ENCODE measurements around the gene ADIRF. TPM values are rescaled to one million over a fixed set of nuclear protein-coding genes. Genes with fewer than 3 reads are reported as not detected.
"Not testable (repeated sequence)": the region's sequence is repeated elsewhere in the genome, so short reads cannot be mapped to it uniquely, and the experiment has no call there.

The ADIRF gene
- total RNA-seq, 2 donors from 2014 or later = 113 to 115 TPM

DNA sequence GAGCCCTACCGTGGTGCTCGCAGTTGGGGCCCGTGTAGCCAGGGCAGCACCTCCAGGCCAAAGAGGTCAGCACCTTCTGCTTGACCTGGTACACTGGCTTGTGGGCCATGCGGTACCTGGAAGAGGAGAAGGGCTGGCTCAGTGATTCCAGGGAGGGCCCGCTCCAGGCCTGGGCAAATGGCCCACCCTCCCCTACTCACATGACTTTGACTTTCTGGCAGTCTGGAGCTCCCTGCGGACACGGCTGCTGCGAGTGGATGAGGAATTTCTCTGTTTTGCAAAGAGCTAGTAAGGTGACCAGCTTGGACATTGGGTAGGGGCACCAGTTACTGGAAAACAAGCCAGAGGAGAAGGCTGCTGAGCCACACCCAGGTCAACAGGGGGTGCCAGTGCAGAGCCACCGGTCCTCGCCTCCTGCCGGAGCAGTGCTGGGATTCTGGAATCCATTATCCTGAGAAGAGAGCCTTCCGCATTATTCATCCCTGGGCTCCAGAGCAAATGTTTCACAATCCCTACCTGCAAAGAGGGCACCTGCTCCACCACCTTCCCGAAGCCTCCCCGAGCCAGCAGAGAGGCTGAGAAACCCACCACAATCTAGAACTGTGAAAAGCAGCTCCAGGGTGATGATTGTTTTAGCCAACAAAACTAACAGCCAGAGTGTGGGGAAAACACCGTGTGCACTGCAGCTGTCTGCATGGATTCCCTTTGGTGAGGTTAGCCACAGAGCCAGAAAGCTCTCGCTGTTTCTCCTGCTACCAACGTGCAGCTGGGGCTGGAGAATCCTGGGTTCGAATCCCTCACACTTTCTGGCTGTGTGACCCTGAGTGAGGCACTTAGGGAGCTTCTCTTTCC, 22.7 kb upstream of the ADIRF start:
- Histone ChIP-seq H3K4me3 (no peak overlapping the region), H3K4me1 (peaks cover 12% of the 10 kb centered on the region), H3K36me3 (replicated peaks in 1 of 2; ENCODE audit: insufficient read depth in 1 of 2, low read depth in 2 of 2) (no peaks in the 10 kb centered on the region), H3K9me3 (no peaks in the 10 kb centered on the region), H3K27me3 (no peaks in the 10 kb centered on the region), H3K27ac (no peak overlapping the region)
- WGBS, 2 donors = 39 to 52% methylated on average over 16 to 18 of the region's 18 CpGs
- DNase-seq (peak in 3 of 4 donors; percentile 46 to 62 (median 48)), ATAC-seq (peak; percentile 60)
- TF ChIP-seq POLR2A (IDR thresholded peaks at IDR 0.05) = no peak
- TF ChIP-seq, protein P1, sequence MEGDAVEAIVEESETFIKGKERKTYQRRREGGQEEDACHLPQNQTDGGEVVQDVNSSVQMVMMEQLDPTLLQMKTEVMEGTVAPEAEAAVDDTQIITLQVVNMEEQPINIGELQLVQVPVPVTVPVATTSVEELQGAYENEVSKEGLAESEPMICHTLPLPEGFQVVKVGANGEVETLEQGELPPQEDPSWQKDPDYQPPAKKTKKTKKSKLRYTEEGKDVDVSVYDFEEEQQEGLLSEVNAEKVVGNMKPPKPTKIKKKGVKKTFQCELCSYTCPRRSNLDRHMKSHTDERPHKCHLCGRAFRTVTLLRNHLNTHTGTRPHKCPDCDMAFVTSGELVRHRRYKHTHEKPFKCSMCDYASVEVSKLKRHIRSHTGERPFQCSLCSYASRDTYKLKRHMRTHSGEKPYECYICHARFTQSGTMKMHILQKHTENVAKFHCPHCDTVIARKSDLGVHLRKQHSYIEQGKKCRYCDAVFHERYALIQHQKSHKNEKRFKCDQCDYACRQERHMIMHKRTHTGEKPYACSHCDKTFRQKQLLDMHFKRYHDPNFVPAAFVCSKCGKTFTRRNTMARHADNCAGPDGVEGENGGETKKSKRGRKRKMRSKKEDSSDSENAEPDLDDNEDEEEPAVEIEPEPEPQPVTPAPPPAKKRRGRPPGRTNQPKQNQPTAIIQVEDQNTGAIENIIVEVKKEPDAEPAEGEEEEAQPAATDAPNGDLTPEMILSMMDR (IDR thresholded peaks at IDR 0.05) = peak in 4 of 7 experiments; percentile 37 to 47 (median 40)
- intact Hi-C loops (cut with DNase I) = no loop called here

DNA sequence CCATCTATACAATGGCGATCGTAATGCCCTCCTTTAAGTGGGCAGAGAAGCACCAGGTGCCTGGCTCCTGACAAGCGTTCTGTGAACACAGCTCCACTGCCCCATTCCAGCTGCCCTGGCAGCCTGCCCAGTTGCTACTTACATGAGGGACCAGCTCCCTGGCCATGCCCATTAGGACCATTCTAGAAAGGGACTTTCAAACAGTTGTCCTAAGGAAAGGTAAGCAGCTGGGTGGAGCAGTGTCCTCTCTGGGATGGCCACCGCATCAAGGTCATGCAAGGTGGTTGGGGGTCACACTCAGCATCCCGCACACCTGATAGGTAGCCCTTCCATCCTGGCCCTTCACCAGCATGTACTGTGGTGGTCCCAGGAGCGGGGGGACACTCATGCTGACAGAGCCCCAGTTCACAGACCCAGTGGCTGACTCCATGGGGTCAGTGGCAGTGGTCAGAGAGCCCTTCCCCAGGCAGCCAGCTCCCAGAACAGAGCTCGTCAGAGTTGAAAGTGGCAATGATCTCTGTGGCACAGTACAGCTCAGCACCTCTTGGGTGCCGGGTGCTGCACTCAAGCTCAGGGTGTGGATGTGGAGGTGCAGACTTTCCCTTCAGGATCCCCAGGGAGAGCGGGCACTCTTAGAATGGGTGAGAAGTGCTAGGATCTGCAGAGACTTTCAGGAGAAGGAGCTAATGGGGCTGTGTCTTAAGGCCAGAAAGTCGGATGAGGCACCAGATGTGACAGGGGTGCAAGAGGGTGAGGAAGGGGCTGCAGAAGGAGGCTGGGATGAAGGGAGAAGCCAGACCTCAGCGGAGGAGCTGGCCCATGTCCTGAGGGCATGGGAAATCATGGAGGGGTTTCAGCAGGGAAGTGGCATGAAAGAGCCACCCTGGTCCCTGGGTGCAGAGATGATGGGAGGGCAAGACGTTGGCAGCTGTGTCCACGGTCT, 21.8 kb upstream of the ADIRF start:
- TF ChIP-seq POLR2A (IDR thresholded peaks at IDR 0.05) = no peak
- TF ChIP-seq, protein P1 (IDR thresholded peaks at IDR 0.05) = no peak
- Histone ChIP-seq H3K9me3 (no peaks in the 10 kb centered on the region), H3K4me1 (peaks cover 12% of the 10 kb centered on the region), H3K27me3 (no peaks in the 10 kb centered on the region), H3K4me3 (no peak overlapping the region), H3K36me3 (replicated peaks in 1 of 2; ENCODE audit: insufficient read depth in 1 of 2, low read depth in 2 of 2) (no peaks in the 10 kb centered on the region), H3K27ac (no peak overlapping the region)
- DNase-seq = peak in 3 of 4 donors; percentile 50 to 72 (median 71)
- WGBS, 2 donors = 62 to 65% methylated on average over 7 to 13 of the region's 13 CpGs
- ATAC-seq = peak; percentile 28
- intact Hi-C loops (cut with DNase I) = no loop called here

DNA sequence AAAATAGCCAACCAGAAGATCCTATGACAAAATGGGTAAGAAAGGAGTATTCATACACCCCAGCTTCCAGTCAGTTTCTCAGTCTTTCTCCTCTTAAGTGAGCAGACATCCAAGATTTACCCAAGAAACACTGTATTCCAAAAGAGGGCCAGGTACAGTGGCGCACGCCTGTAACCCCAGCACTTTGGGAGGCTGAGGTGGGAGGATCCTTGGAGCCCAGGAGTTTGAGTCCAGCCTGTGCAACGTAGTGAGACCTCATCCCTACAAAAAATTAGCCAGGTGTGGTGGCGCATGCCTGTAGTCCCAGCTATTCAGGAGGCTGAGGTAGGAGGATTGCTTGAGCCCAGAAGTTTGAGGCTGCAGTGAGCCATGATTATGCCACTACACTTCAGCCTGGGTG, 20.5 kb upstream of the ADIRF start:
- H3K27ac ChIP-seq; ATAC-seq; H3K27me3 ChIP-seq; H3K9me3 ChIP-seq; H3K4me3 ChIP-seq; intact Hi-C loops (cut with DNase I); H3K36me3 ChIP-seq (replicated peaks in 1 of 2; ENCODE audit: insufficient read depth in 1 of 2, low read depth in 2 of 2): not testable (repeated sequence)
- DNase-seq = peak in 1 of 4 donors; percentile 2
- H3K4me1 ChIP-seq = peaks cover 12% of the 10 kb centered on the region
- WGBS, 2 donors = 94 to 96% methylated on average over 4 of the region's 4 CpGs

DNA sequence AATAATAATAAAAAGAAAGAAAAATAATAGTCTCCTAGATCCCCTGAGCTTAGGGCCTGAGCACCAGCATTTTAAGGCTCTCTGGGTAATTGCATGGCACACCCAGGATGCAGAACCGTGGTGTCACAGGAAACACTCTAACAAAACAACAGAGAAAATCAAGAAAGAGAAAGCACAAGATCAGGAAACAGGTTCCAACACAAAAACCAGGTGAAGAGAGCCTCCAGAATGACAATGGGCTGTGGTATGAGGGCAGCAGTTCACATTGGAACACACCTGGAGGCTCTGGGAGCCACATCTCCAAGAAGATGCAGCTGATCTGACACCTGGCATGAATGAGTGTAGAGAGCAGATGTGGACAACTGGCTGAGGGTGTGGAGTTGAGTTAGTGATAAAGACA, 17.9 kb upstream of the ADIRF start:
- WGBS, 2 donors = 67 to 77% methylated on average over 1 of the region's 1 CpG
- H3K4me1 ChIP-seq = peaks cover 18% of the 10 kb centered on the region

More for the DNA sequence above, 17.9 kb upstream of the ADIRF start:
- H3K27me3 ChIP-seq = no peaks in the 10 kb centered on the region
- H3K9me3 ChIP-seq = no peaks in the 10 kb centered on the region
- ATAC-seq (no peak), DNase-seq (no peak)
- no peak overlapping the region for H3K27ac ChIP-seq
- intact Hi-C loops (cut with DNase I) = no loop called here
- TF ChIP-seq, protein P1 (IDR thresholded peaks at IDR 0.05) = no peak
- no peak for TF ChIP-seq POLR2A (IDR thresholded peaks at IDR 0.05)
- H3K4me3 ChIP-seq = no peak overlapping the region
- H3K36me3 ChIP-seq (replicated peaks in 1 of 2; ENCODE audit: insufficient read depth in 1 of 2, low read depth in 2 of 2) = no peaks in the 10 kb centered on the region
